GM12878 (cell line): ENCODE data around the gene PRG3. TPM values are rescaled to one million over a fixed set of nuclear protein-coding genes. Genes with fewer than 3 reads are reported as not detected.

ENCODE experiments used
- BHLHE40 ChIP-seq, 2 experiments: fragments of 450-650 bp in 1 of 2; IDR thresholded peaks; 2 replicates each; pipeline ENCODE4 v1.6.1; 2011 to 2017; ENCODE audit warnings: low read depth in 2 of 2, borderline replicate concordance in 1 of 2, improper control_type of control experiment in 1 of 2, low read length in 1 of 2, mild to moderate bottlenecking in 1 of 2
- BRCA1 ChIP-seq: IDR thresholded peaks from 2 replicates; pipeline ENCODE4 v1.6.1; 2011; ENCODE audit warnings: low read depth, low read length, improper control_type of control experiment
- CHD2 ChIP-seq: IDR thresholded peaks from 2 replicates; pipeline ENCODE4 v1.6.1; 2011; ENCODE audit warnings: low read depth, low read length, improper control_type of control experiment, borderline replicate concordance
- CREM ChIP-seq: IDR thresholded peaks from 2 replicates; pipeline ENCODE4 v1.6.1; 2014; ENCODE audit warnings: antibody characterized with exemption, low read depth
- CTCF ChIP-seq, 3 experiments: IDR thresholded peaks in 2 of 3; conservative IDR thresholded peaks in 1 of 3; 2 replicates each; pipeline ENCODE4 v1.5.1; 2011; ENCODE audit warnings: low read depth in 3 of 3, low read length in 3 of 3, mild to moderate bottlenecking in 3 of 3, control low read depth in 2 of 3, moderate library complexity in 2 of 3, inconsistent platforms in 1 of 3, mixed read lengths in 1 of 3; ENCODE audit not compliant: control insufficient read depth in 2 of 3, insufficient read depth in 1 of 3; ENCODE audit errors: extremely low read depth in 1 of 3
- ELK1 ChIP-seq: IDR thresholded peaks from 2 replicates; pipeline ENCODE4 v1.6.1; 2012; ENCODE audit warnings: low read depth, low read length, improper control_type of control experiment
- ESRRA ChIP-seq: IDR thresholded peaks from 2 replicates; pipeline ENCODE4 v1.6.1; 2012; ENCODE audit warnings: mild to moderate bottlenecking, low read length, improper control_type of control experiment
- HDAC6 ChIP-seq: fragments of 200-600 bp; sonication (generic); IDR thresholded peaks from one replicate; pipeline ENCODE4 v1.8.0; 2017; ENCODE audit warnings: antibody characterized with exemption; ENCODE audit not compliant: unreplicated experiment
- IRF4 ChIP-seq: IDR thresholded peaks from 2 replicates; pipeline ENCODE4 v1.6.1; 2011; ENCODE audit warnings: low read depth, low read length
- MEF2A ChIP-seq: IDR thresholded peaks from 2 replicates; pipeline ENCODE4 v1.6.1; 2011; ENCODE audit warnings: low read depth, mild to moderate bottlenecking, low read length, moderate library complexity; ENCODE audit not compliant: insufficient read depth
- NR2F1 ChIP-seq: fragments of 450-650 bp; conservative IDR thresholded peaks from 2 replicates; pipeline ENCODE4 v1.6.1; 2017; ENCODE audit warnings: mild to moderate bottlenecking
- PAX8 ChIP-seq: fragments of 450-650 bp; IDR thresholded peaks from 2 replicates; pipeline ENCODE4 v1.6.1; 2017; ENCODE audit warnings: mild to moderate bottlenecking, moderate library complexity
- PML ChIP-seq: IDR thresholded peaks from 2 replicates; pipeline ENCODE4 v1.6.1; 2012; ENCODE audit warnings: low read length, inconsistent platforms
- POLR2A ChIP-seq: IDR thresholded peaks from 2 replicates; pipeline ENCODE4 v1.6.1; 2011; ENCODE audit warnings: low read depth, mild to moderate bottlenecking, low read length
- POLR2AphosphoS2 ChIP-seq: IDR thresholded peaks from 2 replicates; pipeline ENCODE4 v1.6.1; 2011; ENCODE audit warnings: low read depth, mild to moderate bottlenecking, low read length, improper control_type of control experiment, moderate library complexity
- RAD21 ChIP-seq: IDR thresholded peaks from 2 replicates; pipeline ENCODE4 v1.6.1; 2011; ENCODE audit warnings: mild to moderate bottlenecking, low read depth, low read length, moderate library complexity; ENCODE audit not compliant: insufficient read depth
- RAD51 ChIP-seq: fragments of 450-650 bp; IDR thresholded peaks from 2 replicates; pipeline ENCODE4 v1.6.1; 2016; ENCODE audit warnings: moderate library complexity, mild to moderate bottlenecking, inconsistent platforms
- RBBP5 ChIP-seq: fragments of 200-600 bp; sonication (generic); conservative IDR thresholded peaks from 2 replicates; pipeline ENCODE4 v1.6.1; 2016
- REST ChIP-seq: IDR thresholded peaks from 2 replicates; pipeline ENCODE4 v1.6.1; 2012; ENCODE audit warnings: mild to moderate bottlenecking, low read depth, low read length
- SIX5 ChIP-seq: IDR thresholded peaks from 2 replicates; pipeline ENCODE4 v1.6.1; 2011; ENCODE audit warnings: mild to moderate bottlenecking, low read depth, low read length, moderate library complexity; ENCODE audit not compliant: severe bottlenecking
- SRF ChIP-seq, 2 experiments: IDR thresholded peaks; 2 replicates each; pipeline ENCODE4 v1.6.1; 2011; ENCODE audit warnings: low read depth in 2 of 2, low read length in 2 of 2, mild to moderate bottlenecking in 1 of 2, moderate library complexity in 1 of 2
- STAT3 ChIP-seq: IDR thresholded peaks from 2 replicates; pipeline ENCODE4 v1.6.1; 2011; ENCODE audit warnings: low read depth, low read length, improper control_type of control experiment
- TAF1 ChIP-seq: IDR thresholded peaks from 2 replicates; pipeline ENCODE4 v1.6.1; 2011; ENCODE audit warnings: mild to moderate bottlenecking, low read depth, low read length, borderline replicate concordance
- TBL1XR1 ChIP-seq: IDR thresholded peaks from 2 replicates; pipeline ENCODE4 v1.6.1; 2012; ENCODE audit warnings: low read depth, low read length, improper control_type of control experiment
- TCF12 ChIP-seq: IDR thresholded peaks from 2 replicates; pipeline ENCODE4 v1.6.1; 2011; ENCODE audit warnings: low read depth, mild to moderate bottlenecking, low read length
- ZNF217 ChIP-seq: fragments of 450-650 bp; IDR thresholded peaks from 2 replicates; pipeline ENCODE4 v1.6.1; 2017; ENCODE audit warnings: antibody characterized with exemption, mild to moderate bottlenecking
- polyA plus RNA-seq, 11 experiments: library from polyadenylated mRNA; depleted of rRNA in 4 of 11; unstranded in 6 of 11; stranded (reverse) in 5 of 11; fragments of >200 nt; fragmentation: Nextera tagmentation in 4 of 11; fragmentation: Illumina TruSeq in 1 of 11; extraction: Ambion mirVana in 4 of 11; extraction: Trizol in 1 of 11; gene quantifications; 1 replicate in 1 of 11; 2 replicates in 10 of 11; pipeline versions ENCODE4 v1.2.1 to v1.2.3, GENCODE V29; 2011 to 2016; ENCODE audit warnings: inconsistent platforms in 2 of 11, missing spikeins in 2 of 11, low read depth in 1 of 11
- total RNA-seq, 4 experiments: library from RNA; depleted of rRNA in 3 of 4; stranded (reverse); fragments of >200 nt in 3 of 4; fragmentation: Illumina TruSeq in 1 of 4; extraction: Trizol in 1 of 4; gene quantifications; 2 replicates each; pipeline versions ENCODE4 v1.2.1 to v1.2.3, GENCODE V29; 2013 to 2021

PRG3 gene
- total and polyA plus RNA-seq, 10 of the 15 experiments (the other 5 are each of a cell fraction or from before 2014, with no cell fraction given): not detected

- TF ChIP-seq TBL1XR1 (no peak), MEF2A (0 out of 2 replicates have a peak, but pooled peaks have one; percentile 32), POLR2AphosphoS2 (0 out of 2 replicates have a peak, but pooled peaks have one; percentile 41), STAT3 (no peak), SRF (IDR thresholded peaks at IDR 0.05; ENCODE audit: low read depth in 2 of 2, low read length in 2 of 2) (no peak), BRCA1 (no peak), CREM (peak; percentile 70), BHLHE40 (IDR thresholded peaks at IDR 0.05; ENCODE audit: borderline replicate concordance in 1 of 2, low read depth in 2 of 2, low read length in 1 of 2) (peak; percentile 76 to 78; a peak in 3 of 4 replicates), PML (peak; percentile 63; the same call in 1 of the 2 replicates), HDAC6 (no peak), IRF4 (0 out of 2 replicates have a peak, but pooled peaks have one; percentile 55), CHD2 (peak; percentile 70; the same call in 1 of the 2 replicates), TAF1 (no peak), RBBP5 (no peak), SIX5 (no peak), ELK1 (no peak), PAX8 (no peak), ZNF217 (no peak), NR2F1 (peak; percentile 26; the same call in 1 of the 2 replicates), RAD51 (peak; percentile 72), REST (no peak), TCF12 (no peak; the same call in 1 of the 2 replicates), CTCF (IDR thresholded peaks at IDR 0.05 in 2 of 3, conservative IDR thresholded peaks at IDR 0.05 in 1 of 3; ENCODE audit: control insufficient read depth in 2 of 3, extremely low read depth in 1 of 3, insufficient read depth in 1 of 3, low read depth in 3 of 3, low read length in 3 of 3) (no peak), POLR2A (no peak; the same call in 1 of the 2 replicates), ESRRA (no peak), RAD21 (no peak)
Observed at GRCh38 chr11:57406337-57406904, 25.5 kb upstream of the PRG3 start (continued).
